ENCODE measurements around the gene SPNS1. TPM values are rescaled to one million over a fixed set of nuclear protein-coding genes. Genes with fewer than 3 reads are reported as not detected.

The SPNS1 gene
- total RNA-seq, 1 experiment from 2014 or later: 38.6 TPM

- H3K4me1 ChIP-seq (ENCODE audit: insufficient read depth, low read length): no peaks in the 10 kb centered on the region
- no peak overlapping the region for H3K4me2 ChIP-seq (ENCODE audit: insufficient read depth, insufficient read length, low read length)
- H4K20me1 ChIP-seq (ENCODE audit: control insufficient read depth, insufficient read depth, insufficient read length): no peaks in the 10 kb centered on the region
- H3K14ac ChIP-seq (ENCODE audit: insufficient read depth, low read length): no peak overlapping the region
- H3K27me3 ChIP-seq (ENCODE audit: insufficient read depth, low read length): no peaks in the 10 kb centered on the region
- H3K4me3 Mint-ChIP-seq: no peak overlapping the region
- no peak overlapping the region for H3K23ac ChIP-seq (ENCODE audit: insufficient read length, low read depth, low read length)
- H4K91ac ChIP-seq (ENCODE audit: insufficient read length, low read depth, low read length): no peak overlapping the region
- TF ChIP-seq CTCF (conservative IDR thresholded peaks at IDR 0.05): no peak
- no peak overlapping the region for H2BK120ac ChIP-seq (ENCODE audit: low read depth, low read length, poor library complexity, severe bottlenecking)
- H4K8ac ChIP-seq (replicated peaks; ENCODE audit: insufficient read length, low read depth, low read length): no peak overlapping the region
- H3T11ph ChIP-seq (ENCODE audit: low read length): no peak overlapping the region
- no peak overlapping the region for H3K4ac ChIP-seq (ENCODE audit: low read depth, low read length)
- H2AK5ac ChIP-seq (ENCODE audit: insufficient read length, low read length): no peak overlapping the region
- H3K18ac ChIP-seq (ENCODE audit: insufficient read length, low read depth, low read length): no peak overlapping the region
- no peak overlapping the region for H2BK12ac ChIP-seq (ENCODE audit: insufficient read length, low read depth, low read length)
- no CpG with 5 or more reads among the region's 12 CpGs for WGBS (ENCODE audit: extremely low coverage, insufficient read length, low lambda C conversion rate)
- H3K79me1 ChIP-seq (ENCODE audit: insufficient read depth, low read depth, low read length, poor library complexity, severe bottlenecking): no peaks in the 10 kb centered on the region
- no peak overlapping the region for H3K27ac Mint-ChIP-seq
- peaks cover 4 to 6% of the 10 kb centered on the region in 2 experiments; a peak in 3 of 5 replicates for H3K9me3 Mint-ChIP-seq
- no peaks in the 10 kb centered on the region for H3K9me3 ChIP-seq (ENCODE audit: control insufficient read depth, low read depth, low read length)
- H3K56ac ChIP-seq (ENCODE audit: insufficient read length, low read depth, low read length): no peak overlapping the region
- DNase-seq: no peak
- H3K79me2 ChIP-seq (ENCODE audit: insufficient read depth, low read length): no peaks in the 10 kb centered on the region
- H3K9ac ChIP-seq (ENCODE audit: extremely low read depth, insufficient read length, low read length): no peak overlapping the region
- H2BK15ac ChIP-seq (ENCODE audit: low read depth, low read length): no peak overlapping the region
- no peak overlapping the region for H2BK5ac ChIP-seq (ENCODE audit: insufficient read length, low read length)
- no peak overlapping the region for H2BK20ac ChIP-seq (ENCODE audit: low read depth, low read length, poor library complexity, severe bottlenecking)
- H4K5ac ChIP-seq (ENCODE audit: insufficient read length, low read depth, low read length): no peak overlapping the region
- no peaks in the 10 kb centered on the region for H3K4me1 Mint-ChIP-seq
- H3K27me3 Mint-ChIP-seq (ENCODE audit: low read depth): no peaks in the 10 kb centered on the region
- H3K27ac ChIP-seq (ENCODE audit: insufficient read length, low read depth, low read length): no peak overlapping the region
- no peaks in the 10 kb centered on the region for H3K23me2 ChIP-seq (ENCODE audit: insufficient read length, low read depth, low read length, poor library complexity, severe bottlenecking)
- H2AFZ ChIP-seq (ENCODE audit: low read length): no peak overlapping the region
- peaks cover 15 to 38% (median 35%) of the 10 kb centered on the region in 3 experiments for H3K36me3 Mint-ChIP-seq (ENCODE audit: insufficient read depth in 1 of 3, low read depth in 3 of 3)
These were observed 9.5 kb downstream of the SPNS1 start for GRCh38 chr16:28984091-28984490.
